GM18517 (cell line): ENCODE data around the gene SPATA6.
"Not testable (repeated sequence)": the region's sequence is repeated elsewhere in the genome, so short reads cannot be mapped to it uniquely, and the experiment has no call there.

Experiments
- ATAC-seq: cut with Tn5 transposase; IDR thresholded peaks from one replicate; pipeline ENCODE4 v1.9.1; 2021; ENCODE audit warnings: mild to moderate bottlenecking, moderate library complexity; ENCODE audit not compliant: unreplicated experiment

The SPATA6 gene

DNA sequence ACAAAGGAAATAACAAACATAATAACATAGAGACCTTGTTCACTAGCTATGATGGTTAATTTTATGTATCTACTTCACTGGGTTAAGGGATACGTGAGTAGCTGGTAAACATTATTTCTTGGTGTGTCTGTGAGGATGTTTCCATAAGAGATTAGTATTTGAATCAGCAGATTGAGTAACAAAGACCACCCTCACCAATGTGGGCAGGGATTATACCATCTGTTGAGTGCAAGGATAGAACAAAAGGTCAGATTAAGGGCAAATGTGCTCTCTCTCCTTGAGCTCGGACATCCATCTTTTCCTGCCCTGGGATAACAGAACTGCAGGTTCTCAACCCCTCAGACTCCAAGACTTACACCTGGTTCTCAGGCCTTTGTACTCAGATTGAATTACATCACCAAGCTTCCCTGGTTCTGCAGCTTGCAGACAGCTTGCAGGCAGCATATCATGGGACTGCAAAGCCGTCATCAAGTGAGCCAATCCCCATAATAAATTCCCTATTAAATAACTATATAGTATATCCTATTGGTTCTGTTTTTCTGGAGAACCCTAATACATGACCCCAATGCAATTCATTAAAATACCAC, 9.2 kb downstream of the SPATA6 start:
- ATAC-seq: no peak

- ATAC-seq: no peak
These were observed 21.5 kb downstream of the SPATA6 start for GRCh38 chr1:48450505-48450904.

DNA sequence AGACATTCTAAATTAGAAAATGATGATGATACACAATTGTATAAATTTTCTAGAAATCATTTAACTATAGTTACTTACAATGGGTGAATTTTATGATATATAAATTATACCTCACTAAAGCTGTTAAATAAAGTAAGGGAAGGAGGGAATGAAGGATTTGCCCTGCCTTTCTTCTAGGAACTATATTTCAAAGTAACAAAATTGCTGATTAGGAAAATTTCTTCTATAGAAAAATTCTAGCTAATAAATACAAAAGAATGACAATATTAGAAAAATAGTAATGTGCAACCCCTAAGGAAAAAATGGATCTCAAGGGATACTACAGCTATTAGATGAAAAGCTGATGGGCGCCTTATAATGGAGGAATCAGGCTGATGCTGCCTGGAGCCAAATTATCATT, 23.1 kb downstream of the SPATA6 start:
- no peak for ATAC-seq

- not testable (repeated sequence) for ATAC-seq
These were observed 27.8 kb downstream of the SPATA6 start for GRCh38 chr1:48444186-48444585.

GRCh38 chr1:48442864-48443619, 29.0 kb downstream of the SPATA6 start:
- ATAC-seq: no peak

- not testable (repeated sequence) for ATAC-seq
These were observed 31.2 kb downstream of the SPATA6 start for GRCh38 chr1:48440786-48441185.

DNA sequence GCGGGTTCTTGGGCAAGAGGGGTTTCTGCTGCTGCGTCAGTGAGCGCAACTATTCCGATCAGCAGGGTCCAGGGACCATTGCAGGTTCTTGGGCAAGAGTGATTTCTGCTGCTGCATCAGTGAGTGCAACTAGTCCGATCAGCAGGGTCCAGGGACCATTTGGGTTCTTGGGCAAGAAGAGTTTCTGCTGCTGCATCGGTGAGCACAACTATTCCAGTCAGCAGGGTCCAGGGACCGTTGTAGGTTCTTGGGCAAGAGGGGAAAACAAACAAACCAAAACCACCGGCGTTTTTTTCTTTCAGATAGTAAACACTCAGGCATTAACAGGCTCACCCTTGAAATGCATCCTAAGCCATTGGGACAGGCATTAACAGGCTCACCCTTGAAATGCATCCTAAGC, 32.6 kb downstream of the SPATA6 start:
- no peak for ATAC-seq

- not testable (repeated sequence) for ATAC-seq
These were observed 34.6 kb downstream of the SPATA6 start for GRCh38 chr1:48437379-48437778.

GRCh38 chr1:48435312-48436002, 36.5 kb downstream of the SPATA6 start:
- ATAC-seq: not testable (repeated sequence)

GRCh38 chr1:48430832-48431231, 41.2 kb downstream of the SPATA6 start:
- ATAC-seq: no peak

GRCh38 chr1:48422009-48422408, 50.0 kb downstream of the SPATA6 start:
- ATAC-seq: no peak

DNA sequence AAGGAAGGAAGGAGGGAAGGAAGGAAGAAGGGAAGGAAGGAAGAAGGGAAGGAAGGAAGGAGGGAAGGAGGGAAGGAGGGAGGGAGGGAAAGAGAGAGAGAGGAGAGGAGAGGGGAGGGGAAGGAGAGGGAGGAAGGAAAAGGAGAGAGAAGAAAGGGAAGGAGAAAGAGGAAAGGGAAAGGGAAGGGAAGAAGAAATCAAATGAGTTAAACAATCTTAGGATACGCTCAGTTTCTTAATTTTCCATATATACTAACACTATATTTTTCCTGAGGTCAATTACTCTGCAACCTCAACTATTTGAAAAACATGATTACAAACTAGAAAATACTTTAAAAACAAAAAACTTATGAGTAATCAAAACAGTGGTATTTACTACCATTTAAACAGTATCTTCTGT, 53.3 kb downstream of the SPATA6 start:
- ATAC-seq: no peak

GRCh38 chr1:48415050-48415449, 57.0 kb downstream of the SPATA6 start:
- no peak for ATAC-seq

DNA sequence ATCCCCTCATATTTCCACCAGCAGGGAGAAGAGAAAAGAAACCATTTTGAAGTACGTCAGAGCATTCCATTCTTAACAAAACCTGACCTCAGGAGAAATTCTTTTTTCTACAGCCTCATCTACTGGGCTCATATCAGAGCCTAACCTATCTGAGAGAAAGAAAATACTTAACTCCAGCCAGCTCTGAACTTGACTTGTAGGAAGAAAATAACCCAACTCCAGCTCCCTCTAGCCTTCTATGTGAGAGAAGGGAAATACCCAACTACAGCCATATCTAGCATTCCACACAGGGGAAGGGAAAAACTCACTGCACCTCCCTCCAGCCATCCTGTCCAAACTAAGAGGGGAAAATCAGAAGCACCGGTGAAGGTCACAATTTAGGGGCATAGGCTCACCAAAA, 57.7 kb downstream of the SPATA6 start:
- ATAC-seq: no peak

- ATAC-seq: no peak
These were observed 66.1 kb downstream of the SPATA6 start for GRCh38 chr1:48405940-48406339.

- ATAC-seq: no peak
These were observed 66.6 kb downstream of the SPATA6 start for GRCh38 chr1:48405400-48405799.

GRCh38 chr1:48402599-48402998, 69.4 kb downstream of the SPATA6 start:
- ATAC-seq: no peak

DNA sequence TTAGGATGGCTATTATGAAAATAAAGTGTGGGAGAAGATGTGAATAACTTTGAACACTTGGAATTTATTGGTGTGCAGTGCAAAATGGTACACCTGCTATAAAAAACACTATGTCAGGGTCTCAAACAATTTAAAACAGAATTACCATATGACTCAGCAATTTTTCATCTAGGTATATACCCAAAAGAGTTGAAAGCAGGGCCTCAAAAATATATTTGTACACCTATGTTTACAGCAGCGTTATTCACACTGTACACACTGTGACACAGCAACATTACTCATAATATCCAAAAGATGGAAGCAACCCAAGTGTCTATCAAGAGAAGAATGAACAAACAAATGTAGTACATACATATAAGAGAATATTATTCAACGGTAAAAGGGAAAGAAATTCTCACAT, 75.8 kb downstream of the SPATA6 start:
- no peak for ATAC-seq

DNA sequence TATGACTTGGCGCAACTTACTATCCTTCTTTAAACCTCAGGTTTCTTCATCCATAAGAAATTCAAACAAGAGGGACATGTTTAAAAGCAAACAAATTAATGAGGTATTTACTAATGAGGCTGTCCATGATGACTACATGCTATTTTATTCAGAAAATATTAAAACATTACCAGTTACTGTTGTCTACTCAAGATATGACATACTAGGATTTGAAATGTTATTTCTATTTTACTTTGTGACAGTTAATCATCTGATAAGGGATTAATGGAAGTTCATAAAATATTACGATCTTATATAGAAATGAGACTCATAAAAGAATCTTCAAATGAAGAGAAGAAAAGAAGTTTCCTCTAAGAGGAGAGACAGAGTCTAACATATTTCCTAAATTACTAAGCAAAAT, 80.1 kb downstream of the SPATA6 start:
- ATAC-seq: no peak

- ATAC-seq: no peak
These were observed 84.6 kb downstream of the SPATA6 start for GRCh38 chr1:48387409-48387808.

DNA sequence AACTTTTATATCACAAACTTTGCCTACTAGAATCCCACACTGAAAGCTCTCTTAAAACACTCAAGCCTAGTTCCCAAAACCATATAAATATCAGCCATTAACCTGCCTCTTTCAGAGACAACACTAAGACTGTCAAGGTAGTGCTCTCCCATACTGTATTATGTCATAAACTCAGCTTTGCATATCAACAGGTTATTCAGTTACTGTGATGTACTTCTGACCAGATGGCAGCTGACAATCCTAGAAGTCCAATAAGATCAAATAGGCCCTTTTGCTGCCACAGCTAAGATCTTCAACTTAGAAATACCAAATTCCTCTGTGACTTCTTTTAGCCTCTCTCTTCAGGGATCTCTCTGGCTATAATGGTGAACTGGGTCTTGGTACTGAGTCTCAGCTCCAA, 97.2 kb downstream of the SPATA6 start:
- ATAC-seq: no peak

DNA sequence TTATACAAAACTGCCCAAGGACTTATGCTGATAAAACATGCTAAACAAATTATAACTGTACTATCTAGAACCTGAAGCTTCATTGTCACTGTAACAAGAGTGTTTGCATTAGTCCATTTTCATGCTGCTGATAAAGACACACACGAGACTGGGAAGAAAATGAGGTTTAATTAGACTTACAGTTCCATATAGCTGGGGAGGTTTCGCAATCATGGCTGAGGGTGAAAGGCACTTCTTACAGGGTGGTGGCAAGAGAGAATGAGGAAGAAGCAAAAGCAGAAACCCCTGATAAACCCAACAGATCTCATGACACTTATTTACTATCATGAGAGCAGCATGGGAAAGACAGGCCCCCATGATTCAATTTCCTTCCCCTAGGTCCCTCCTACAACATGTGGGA, 100.4 kb downstream of the SPATA6 start:
- no peak for ATAC-seq
